Tibial nerve (tissue), 4 donors: Measurements from ENCODE around the gene GPR171.

Experiments used
- EP300 ChIP-seq, 2 donors: sonication (generic); formaldehyde crosslinking; IDR thresholded peaks; one replicate each; pipeline ENCODE4 v1.6.1; 2017; ENCODE audit warnings: antibody characterized with exemption in 2 of 2, mild to moderate bottlenecking in 1 of 2
- POLR2A ChIP-seq, 2 donors: fragments of 450-650 bp; IDR thresholded peaks; one replicate each; pipeline ENCODE4 v1.6.1; 2017; ENCODE audit warnings: antibody characterized with exemption in 2 of 2, mild to moderate bottlenecking in 2 of 2, moderate library complexity in 2 of 2
- TF ChIP-seq, protein P1 (sequence below), 5 experiments: fragments of 200-600 bp in 3 of 5; fragments of 450-650 bp in 2 of 5; sonication (generic) in 3 of 5; IDR thresholded peaks; one replicate each; pipeline ENCODE4 v1.5.1; 2016 to 2019; ENCODE audit warnings: antibody characterized with exemption in 5 of 5, mild to moderate bottlenecking in 3 of 5, moderate library complexity in 2 of 5

DNA sequence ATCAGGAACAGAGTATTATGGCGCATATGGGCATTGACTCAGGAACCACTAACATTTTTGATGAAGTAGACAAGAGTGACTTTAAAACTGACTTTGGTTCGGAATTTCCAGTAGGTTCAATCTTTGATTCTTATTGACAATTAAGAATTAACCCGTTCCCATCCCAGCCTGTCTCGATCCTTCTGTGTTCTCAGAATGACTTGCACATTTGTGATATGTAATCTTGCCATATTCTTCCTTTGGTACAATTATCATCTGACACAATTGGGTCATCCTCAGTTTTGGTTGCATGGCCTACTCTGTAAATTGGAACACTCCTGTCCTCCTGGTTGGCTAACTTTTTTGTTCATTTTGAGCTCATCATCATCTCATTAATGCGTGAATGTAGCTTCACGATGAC lies 10.5 kb downstream of the GPR171 start:
- TF ChIP-seq, protein P1, sequence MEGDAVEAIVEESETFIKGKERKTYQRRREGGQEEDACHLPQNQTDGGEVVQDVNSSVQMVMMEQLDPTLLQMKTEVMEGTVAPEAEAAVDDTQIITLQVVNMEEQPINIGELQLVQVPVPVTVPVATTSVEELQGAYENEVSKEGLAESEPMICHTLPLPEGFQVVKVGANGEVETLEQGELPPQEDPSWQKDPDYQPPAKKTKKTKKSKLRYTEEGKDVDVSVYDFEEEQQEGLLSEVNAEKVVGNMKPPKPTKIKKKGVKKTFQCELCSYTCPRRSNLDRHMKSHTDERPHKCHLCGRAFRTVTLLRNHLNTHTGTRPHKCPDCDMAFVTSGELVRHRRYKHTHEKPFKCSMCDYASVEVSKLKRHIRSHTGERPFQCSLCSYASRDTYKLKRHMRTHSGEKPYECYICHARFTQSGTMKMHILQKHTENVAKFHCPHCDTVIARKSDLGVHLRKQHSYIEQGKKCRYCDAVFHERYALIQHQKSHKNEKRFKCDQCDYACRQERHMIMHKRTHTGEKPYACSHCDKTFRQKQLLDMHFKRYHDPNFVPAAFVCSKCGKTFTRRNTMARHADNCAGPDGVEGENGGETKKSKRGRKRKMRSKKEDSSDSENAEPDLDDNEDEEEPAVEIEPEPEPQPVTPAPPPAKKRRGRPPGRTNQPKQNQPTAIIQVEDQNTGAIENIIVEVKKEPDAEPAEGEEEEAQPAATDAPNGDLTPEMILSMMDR (IDR thresholded peaks at IDR 0.05): no peak
- no peak for TF ChIP-seq POLR2A (IDR thresholded peaks at IDR 0.05)
- TF ChIP-seq EP300 (IDR thresholded peaks at IDR 0.05): no peak
